Activated T-cell treated with anti-CD3 and anti-CD28 coated beads, Interleukin-2, amount 50 U/mL, for 1 hour (primary cell): ENCODE data around the gene ZMIZ2.
"Not testable (repeated sequence)": the region's sequence is repeated elsewhere in the genome, so short reads cannot be mapped to it uniquely, and the experiment has no call there.

ENCODE experiments used
- DNase-seq: peaks from one replicate; pipeline ENCODE4 v3.0.0-alpha.2; 2020

The ZMIZ2 gene, protein sequence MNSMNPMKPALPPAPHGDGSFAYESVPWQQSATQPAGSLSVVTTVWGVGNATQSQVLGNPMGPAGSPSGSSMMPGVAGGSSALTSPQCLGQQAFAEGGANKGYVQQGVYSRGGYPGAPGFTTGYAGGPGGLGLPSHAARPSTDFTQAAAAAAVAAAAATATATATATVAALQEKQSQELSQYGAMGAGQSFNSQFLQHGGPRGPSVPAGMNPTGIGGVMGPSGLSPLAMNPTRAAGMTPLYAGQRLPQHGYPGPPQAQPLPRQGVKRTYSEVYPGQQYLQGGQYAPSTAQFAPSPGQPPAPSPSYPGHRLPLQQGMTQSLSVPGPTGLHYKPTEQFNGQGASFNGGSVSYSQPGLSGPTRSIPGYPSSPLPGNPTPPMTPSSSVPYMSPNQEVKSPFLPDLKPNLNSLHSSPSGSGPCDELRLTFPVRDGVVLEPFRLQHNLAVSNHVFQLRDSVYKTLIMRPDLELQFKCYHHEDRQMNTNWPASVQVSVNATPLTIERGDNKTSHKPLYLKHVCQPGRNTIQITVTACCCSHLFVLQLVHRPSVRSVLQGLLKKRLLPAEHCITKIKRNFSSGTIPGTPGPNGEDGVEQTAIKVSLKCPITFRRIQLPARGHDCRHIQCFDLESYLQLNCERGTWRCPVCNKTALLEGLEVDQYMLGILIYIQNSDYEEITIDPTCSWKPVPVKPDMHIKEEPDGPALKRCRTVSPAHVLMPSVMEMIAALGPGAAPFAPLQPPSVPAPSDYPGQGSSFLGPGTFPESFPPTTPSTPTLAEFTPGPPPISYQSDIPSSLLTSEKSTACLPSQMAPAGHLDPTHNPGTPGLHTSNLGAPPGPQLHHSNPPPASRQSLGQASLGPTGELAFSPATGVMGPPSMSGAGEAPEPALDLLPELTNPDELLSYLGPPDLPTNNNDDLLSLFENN

DNA sequence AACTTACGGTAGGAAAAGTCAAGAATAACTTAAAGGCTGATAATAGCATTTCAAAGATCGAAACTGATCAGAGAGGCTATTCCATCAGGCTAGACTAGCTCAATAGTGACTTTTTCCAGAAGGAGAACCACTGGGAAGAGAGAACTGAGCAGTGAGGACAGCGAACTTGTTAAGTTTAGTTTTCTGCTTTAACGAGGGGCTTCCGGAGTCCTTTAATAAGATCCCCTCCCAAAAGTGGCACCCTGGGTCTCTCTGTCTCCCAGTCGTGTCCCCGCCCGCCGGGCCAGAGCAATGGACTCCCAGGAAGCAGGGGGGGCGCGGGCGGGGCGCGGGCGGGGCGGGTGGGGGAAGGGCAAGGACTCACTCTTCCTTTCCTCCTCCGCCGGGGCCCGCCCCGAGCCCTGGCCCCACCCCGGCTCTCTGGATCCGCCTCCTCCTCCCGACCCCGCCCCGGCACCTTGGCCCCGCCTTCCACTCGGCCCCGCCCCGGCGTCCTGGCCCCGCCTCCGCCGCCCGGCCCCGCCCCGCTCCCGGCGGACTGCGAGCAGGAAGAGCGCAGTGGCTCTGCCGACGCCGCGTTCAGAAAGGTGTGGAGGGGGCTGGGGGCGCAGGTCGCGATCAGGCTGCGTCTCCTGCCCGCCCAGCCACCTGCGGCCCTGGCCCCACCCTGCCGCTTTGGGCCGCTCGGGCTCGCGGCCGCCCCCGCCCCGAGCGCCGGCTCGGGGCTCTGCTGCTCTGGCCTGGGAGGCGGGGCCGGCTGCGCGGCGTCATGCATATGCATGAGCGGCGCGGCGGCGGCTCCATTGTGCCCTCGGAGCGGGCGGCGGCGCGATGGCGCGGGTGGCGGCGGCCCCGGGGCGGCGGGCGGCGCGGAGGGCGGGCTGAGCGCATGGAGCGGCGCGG lies at the start of gene ZMIZ2:
Gene ZMIZ2 (plus strand): TSS at position 803 of the 903 bp plus-strand sequence. CDS start 7,403 bp downstream, outside the sequence.
- DNase-seq, result peak; percentile 97

DNA sequence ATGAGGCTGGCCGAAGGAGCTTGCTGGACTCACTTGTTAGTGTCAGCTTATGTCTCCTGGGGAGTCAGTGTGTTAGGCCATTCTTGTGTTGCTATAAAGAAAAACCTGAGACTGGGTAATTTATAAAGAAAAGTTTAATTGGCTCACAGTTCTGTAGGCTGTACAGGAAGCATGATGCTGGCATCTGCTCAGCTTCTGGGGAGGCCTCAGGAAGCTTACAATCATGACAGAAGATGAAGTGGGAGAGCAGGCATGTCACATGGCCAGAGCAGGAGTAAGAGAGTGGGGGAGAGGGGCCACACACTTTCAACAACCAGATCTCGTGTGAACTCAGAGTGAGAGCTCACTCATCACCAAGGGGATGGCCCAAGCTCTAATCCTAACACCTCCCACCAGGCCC lies 49.0 kb upstream of the ZMIZ2 start:
- DNase-seq, result not testable (repeated sequence)

DNA sequence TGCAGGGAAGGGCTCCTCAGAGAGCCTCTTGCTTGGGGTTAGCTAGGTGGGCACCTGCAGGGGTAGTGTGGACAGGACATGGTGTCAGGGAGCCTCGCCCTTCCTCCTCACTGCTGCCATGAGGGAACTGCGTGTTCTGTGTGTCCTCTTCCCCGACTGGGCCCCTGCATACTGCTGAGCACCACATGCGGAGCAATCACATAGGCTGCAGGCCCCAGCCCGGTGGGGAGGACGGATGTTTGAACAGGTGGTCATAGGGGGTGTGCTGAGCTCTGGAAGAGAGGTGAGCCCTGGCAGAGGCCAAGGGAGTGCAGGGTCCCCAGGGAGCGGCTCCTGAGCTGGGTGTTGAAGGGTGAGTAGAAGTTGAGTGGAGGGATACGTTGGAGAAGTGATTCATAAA lies 48.3 kb upstream of the ZMIZ2 start:
- DNase-seq, result no peak

DNA sequence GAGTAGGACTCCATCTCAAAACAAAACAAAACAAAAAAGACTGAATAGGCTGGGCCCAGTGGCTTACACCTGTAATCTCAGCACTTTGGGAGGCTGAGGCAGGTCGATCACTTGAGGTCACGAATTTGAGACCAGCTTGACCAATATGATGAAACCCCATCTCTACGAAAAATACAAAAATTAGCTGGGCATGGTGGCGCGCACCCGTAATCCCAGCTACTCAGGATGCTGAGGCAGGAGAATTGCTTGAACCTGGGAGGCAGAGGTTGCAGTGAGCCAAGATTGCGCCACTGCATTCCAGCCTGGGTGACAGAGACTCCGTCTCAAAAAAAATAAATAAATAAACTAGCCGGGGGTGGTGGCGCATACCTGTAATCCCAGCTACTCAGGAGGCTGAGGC lies 45.3 kb upstream of the ZMIZ2 start:
- DNase-seq, result not testable (repeated sequence)

DNA sequence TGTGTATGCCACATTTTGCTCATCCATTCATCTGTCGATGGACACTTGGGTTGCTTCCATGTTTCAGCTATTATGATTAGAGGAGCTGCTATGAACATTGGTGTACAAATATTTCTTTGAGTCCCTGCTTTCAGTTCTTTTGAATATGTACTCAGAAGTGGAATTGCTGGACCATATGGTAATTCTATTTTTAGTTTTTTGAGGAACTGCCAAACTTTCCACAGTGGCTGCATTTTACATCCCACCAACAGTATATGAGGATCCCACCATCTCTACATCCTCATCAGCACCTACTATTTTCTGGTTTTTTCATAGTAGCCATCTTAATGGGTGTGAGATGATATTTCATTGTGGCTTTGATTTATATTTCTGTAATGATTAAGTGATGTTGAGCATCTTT lies 44.7 kb upstream of the ZMIZ2 start:
- DNase-seq, result no peak

DNA sequence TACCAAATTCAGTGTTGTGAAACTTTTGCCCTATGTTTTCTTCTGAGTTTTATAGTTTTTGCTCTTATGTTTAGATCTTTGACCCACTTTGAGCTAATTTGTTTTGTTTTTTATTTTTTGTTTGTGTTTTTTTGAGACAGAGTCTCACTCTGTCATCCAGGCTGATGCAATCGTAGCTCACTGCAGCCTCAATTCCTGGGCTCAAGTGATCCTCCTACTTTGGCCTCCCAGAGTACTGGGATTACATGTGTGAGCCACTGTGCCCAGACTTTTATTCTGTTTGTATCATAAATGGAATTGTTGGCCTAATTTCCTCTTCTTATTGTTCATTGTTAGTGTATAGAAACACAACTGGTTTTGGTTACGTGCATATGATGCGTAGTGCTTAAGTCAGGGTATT lies 43.2 kb upstream of the ZMIZ2 start:
- no peak for DNase-seq

DNA sequence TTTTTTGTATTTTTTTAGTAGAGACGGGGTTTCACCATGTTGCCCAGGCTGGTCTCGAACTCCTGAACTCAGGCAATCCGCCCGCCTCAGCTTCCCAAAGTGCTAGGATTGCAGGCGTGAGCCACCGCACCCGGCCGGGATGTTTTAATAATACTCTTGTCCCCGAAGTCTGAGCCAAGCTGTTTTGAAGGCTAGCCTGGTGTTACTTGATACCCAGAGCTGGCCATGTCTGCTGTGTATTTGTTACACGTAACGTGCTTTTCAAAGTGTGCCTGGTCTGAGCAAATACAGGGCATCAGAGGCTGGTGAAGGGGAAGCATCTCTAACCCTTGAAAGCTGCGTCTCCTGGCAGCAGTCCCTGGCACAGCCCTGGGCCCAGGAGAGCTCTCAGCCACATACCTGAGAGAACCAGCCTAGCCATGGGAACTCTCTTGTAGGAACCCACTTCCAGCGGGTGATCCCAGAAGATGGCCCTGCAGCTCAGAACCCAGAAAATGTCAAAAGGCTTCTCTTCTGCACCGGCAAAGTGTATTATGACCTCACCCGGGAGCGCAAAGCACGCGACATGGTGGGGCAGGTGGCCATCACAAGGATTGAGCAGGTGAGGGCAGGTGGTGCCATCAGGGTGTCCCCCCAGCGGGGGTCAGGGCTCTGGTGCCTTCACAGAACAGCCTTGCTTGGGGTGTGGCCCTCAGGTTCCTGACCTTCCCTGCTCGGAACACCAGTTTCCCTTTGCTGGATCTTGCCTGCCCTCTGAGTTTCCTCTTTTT lies 41.7 kb upstream of the ZMIZ2 start:
- no peak for DNase-seq

DNA sequence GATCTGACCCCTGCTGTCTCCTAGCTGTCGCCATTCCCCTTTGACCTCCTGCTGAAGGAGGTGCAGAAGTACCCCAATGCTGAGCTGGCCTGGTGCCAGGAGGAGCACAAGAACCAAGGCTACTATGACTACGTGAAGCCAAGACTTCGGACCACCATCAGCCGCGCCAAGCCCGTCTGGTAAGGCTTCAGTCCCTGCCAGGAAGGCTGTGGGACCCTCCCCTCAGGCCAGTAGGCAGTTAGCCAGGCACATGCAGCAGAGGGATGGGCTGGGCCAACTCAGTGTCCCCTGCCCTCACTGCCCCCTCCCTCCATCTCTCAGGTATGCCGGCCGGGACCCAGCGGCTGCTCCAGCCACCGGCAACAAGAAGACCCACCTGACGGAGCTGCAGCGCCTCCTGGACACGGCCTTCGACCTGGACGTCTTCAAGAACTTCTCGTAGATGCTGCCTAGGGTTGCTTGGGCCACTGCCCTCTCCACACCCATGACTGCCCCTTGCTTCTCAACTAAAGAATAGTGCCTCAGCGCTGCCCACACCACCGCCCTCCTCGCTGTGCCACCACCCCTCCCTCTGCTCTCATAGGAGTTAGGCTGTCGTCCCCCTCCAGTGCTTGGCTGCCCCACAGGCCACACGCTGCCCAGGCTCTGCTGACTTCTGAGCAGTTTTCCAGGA lies 41.0 kb upstream of the ZMIZ2 start:
- DNase-seq, result no peak

DNA sequence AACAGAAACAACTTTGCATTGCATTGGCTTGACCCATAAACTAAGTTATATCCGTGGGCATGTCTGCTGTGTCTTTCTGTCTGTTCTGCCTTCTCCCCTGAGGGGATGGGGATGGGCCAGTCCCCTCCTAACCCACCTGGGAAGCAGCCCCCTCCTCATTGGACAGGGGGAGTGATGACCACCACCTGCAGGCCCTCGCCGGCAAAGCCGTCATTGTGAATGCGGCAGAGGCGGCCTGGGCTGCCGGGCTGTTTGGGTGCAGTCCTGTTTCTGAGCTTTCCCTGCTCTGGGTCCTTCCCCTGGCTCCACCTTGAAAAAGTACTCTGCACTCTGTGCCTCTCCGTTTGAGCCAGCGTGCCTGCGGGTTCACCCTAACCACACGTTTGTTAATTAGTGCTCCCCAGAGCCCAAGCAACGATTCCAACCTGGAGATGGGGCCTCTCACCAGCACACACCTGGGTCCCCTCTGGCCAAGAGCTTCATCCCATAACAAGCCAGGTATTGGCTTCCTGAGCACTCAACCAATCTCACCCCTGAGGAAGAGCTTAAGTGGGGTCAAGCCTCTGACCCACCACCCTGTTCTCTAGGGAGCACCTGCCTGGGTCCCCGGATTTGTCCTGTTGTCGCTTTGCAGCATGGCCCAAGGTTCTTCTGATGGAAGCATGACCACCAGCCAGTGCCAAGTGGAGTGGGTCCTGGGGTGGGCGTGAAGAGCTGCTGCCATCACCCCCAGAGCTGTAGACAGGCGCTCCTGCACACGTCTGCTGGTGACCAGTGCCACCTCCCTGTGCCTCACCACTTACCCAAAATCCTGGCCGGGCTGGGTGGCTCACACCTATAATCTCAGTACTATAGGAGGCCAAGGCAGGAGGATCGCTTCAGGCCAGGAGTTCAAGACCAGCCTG lies 39.4 kb upstream of the ZMIZ2 start:
- DNase-seq, result no peak

DNA sequence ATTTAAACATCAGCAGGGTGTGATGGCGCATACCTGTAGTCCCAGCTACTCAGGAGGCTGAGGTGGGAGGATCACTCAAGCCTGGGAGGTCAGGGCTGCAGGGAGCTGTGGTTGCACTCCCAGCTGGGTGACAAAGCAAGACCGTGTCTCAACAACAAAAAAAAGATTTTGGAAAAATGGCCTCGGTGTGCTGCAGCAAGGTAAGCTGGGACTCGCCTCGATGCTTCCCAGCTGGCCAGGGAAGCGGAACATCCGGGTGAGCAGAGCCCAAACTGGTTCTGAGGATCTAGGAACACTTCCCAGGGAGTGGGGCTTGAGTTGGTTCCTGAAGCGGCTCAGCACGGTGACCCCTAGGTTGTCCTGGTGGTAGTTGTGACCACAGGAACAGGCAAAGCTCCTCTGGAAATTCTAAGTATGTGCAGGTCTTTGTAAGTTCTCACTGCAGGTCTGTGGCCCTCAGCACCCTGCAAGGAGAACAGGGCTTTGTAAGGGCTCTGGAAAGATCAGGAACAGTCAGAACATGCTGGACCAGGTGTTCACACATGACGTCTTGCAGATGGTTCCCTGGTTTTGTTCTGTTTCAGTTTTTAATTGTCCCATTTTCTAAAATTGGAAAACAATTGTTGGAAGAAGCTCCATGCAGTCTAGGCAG lies 38.6 kb upstream of the ZMIZ2 start:
- DNase-seq, result no peak

DNA sequence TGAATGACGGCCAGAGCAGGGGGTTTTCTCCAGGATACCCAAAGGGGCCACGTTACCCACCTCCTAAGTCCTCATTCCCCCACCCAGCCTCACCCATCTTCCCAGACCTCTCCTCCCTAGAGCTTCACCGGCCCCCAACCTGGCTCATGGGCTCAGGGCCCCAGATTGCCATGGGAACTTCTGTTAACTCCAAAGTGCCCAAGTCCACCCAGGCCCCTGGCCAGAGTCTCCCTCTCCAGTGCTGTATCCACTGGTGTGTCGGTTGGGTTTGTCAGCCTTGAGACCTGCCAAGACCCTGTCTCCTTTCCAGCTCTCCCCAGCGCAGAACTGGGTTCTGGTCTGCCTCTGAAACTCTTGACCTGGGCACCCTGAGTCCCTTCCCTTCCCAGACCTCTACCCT lies 37.1 kb upstream of the ZMIZ2 start:
- no peak for DNase-seq

DNA sequence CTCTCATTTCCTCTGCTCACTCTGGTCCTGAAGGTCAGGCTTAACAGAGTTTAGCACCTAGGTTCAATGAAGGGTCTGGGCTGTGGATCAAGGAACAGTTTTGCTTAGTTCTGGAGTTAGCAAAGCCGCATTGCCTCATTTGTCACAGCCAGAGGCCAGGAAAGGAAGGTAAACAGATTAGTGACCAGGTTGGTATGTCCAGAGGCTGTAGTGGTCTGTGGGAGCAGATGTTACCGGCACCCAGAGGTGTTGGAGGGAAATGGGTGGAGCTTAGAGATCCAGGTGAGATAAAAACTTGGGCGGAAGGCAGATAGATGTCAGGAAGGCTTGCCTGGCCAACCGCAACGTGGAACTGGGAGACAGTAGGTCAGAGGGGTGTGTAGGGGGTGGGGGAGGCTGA lies 36.6 kb upstream of the ZMIZ2 start:
- no peak for DNase-seq

DNA sequence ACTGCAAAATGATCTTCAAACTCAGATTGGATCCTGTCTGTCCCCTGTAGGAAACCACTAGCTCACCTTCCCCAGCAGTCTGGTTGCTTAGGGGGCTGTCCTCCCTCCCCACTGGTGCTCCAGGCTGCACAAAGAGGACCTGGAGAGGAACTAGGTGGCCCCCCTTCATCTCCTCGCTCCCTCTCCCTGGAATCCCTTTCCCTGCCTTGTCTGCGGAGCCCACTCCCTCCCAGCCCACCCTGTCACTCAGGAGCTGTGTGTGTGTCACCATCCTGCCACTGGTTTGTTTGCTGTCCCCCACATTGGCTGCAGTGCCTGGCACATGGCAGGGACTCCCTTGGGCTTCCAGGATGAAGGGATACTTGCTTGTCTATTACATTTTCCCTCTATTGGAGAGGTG lies 35.5 kb upstream of the ZMIZ2 start:
- no peak for DNase-seq

DNA sequence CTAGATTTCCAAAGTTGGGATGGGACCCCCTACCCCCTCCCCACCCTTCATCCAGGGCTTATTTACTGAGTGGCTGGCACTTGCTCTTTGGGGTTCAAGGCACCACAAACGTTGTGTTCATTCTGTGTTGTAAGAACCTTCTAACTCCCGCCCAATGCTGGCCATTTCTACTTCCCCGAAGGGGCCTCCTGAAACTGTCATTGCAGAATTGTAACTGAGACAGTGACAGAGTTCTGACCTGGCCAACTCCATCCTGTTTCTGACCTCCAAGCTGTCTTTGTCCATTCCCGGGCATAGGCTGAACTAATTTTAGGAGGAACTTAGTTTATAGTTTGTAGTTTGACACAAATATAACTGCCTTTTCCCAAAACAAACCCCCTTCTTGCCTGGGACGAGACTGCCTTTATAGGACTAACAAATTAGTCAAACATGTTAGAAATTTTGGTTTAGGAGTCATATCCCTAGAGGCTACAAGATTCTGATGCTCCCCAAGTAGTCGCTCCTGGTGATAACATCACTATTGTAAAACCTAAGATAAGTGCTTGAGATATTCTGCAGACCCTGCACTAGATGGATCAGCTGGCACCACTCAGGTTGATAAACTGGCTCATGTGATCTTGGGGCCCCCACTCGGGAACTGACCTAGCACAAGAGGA lies 34.8 kb upstream of the ZMIZ2 start:
- no peak for DNase-seq

DNA sequence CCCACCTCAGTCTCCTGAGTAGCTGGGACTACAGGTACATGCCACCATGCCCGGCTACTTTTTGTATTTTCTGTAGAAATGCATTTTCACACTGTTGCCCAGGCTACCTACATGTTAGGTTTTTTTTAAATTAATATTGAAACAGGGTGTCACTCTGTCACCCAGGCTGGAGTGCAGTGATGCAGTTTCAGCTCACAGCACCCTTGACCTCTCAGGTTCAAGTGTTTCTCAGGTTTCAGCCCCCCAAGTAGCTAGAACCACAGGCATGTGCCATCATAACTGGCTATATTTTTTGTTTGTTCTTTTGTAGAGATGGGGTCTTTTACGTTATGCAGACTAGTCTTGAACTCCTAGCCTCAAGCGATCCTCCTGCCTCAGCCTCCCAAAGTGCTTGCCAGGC lies 32.4 kb upstream of the ZMIZ2 start:
- no peak for DNase-seq

DNA sequence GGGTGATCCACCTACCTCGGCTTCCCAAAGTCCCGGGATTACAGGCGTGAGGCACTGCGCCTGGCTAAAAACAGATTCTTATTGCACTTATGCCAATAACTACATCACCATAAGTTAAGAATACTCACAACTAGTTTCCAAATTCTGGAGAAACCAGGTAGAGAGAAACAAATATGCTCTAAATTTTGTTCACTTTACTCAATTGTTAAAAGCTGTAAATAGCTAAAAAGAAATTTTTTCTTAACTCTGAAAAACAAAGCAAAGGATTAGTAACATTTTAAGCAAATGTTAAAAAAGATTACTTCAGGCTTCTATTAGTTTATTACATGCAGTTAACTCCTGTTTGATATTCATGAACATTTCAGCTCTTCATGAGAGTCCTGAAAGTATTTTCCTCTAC lies 28.3 kb upstream of the ZMIZ2 start:
- DNase-seq, result no peak

DNA sequence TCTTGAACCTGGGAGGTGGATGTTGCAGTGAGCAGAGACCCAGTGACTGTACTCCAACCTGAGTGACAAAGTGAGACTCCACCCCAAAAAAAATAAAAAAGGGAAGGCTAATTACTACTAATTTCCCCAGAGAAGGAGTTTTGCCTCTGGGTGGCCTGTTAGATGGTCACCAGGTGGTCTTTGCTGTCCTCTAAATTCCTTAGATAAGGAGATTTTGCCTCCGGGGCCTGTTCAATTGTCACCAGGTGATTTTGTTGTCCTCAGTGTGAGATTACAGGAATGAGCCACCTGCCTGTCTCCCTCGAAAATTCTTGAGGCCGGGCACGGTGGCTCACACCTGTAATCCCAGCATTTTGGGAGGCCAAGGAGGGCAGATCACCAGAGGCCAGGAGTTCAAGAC lies 24.4 kb upstream of the ZMIZ2 start:
- no peak for DNase-seq

DNA sequence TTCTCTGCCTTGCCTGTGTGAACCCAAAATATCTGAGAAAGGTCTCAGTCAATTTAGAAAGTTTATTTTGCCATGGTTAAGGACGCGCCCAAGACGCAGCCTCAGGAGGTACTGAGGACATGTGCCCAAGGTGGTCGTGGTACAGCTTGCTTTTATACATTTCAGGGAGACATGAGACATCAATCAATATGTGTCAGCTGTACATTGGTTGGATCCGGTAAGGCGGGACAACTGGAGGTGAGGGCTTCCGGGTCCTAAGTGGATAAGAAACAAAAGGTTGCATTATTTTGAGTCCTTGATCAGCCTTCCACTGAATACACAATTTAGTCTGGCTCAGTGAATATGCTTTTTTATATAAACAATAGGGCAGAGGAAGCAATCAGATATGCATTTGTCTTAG lies 22.4 kb upstream of the ZMIZ2 start:
- not testable (repeated sequence) for DNase-seq
